Measurements from ENCODE around the gene BBX. TPM values are rescaled to one million over a fixed set of nuclear protein-coding genes. Genes with fewer than 3 reads are reported as not detected.
A peak's percentile ranks its signal among the peaks of the same experiment; 100 is the strongest.

Gene BBX
- total RNA-seq, result 93.6 TPM

DNA sequence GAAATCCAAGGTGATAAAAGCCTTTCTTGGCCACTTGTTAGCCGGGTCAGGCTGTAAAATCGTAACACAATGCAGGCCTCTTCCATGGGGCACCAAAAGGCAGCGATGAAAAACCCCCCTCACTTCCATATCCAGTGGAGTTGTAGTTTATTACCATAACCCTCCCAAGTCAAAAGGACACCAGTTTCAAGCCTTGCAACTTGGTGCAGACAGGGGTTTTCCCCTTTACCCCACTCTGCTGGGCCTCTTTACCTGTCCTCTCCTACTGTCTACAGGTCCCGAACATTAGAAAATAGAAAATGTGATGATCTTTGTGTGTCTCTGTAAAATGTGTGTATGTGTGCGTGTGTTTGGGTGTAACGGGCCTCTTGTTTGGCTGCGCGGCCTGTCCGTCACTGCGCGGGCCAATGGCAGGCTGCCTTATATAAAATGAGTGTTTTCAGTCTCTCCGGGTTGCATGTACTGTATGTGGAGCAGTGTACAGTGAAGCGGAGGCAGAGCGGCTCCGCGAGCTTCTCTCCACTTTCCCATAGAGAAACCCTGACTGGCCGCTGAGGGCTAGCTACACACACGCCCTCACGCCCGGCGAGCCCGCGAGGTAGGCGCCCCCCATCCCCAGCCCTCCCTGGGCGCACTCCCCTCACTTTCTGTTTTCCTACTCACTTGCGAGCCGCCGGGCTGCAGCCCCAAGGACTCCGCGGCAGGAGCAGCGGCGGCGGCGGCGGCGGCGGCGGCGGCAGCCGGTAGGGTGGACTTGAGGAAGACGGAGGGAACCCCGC, at the start of gene BBX:
Gene BBX (plus strand): TSS at position 453 of the 779 bp plus-strand sequence. CDS start 187,499 bp downstream, outside the sequence.
- intact Hi-C loops (cut with DNase I), result no loop called here
- peak; percentile 94 for DNase-seq (ENCODE audit: low spot score)
- peak; percentile 98 for ATAC-seq

- intact Hi-C loops (cut with DNase I), result no loop called here
- DNase-seq (ENCODE audit: low spot score) (no peak), ATAC-seq (no peak)
Observed at GRCh38 chr3:107476462-107476861, 46.3 kb upstream of the BBX start.

DNA sequence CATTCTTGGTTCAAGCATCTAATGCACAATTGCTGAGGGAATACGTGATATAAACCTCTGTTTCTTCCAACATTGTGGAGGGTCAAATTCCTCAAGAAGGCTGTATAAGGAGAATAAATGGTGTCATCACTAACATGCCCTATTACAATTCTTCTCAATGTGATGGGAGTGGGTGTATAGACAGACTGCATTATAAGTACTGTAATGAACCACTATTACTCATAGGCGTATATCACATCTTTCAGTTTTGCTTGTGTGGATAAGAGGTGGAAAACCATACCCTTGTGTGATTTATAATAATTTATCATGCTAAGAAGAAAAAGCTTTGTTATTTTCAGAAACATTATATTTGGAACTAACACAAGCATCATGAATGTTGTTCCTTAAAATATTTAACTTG, 35.3 kb upstream of the BBX start:
- ATAC-seq, result no peak
- intact Hi-C loops (cut with DNase I), result loop anchor here (1.0 kb wide), 1 partner anchor 23 kb away; no protein-coding TSS in a partner anchor
- no peak for DNase-seq (ENCODE audit: low spot score)

DNA sequence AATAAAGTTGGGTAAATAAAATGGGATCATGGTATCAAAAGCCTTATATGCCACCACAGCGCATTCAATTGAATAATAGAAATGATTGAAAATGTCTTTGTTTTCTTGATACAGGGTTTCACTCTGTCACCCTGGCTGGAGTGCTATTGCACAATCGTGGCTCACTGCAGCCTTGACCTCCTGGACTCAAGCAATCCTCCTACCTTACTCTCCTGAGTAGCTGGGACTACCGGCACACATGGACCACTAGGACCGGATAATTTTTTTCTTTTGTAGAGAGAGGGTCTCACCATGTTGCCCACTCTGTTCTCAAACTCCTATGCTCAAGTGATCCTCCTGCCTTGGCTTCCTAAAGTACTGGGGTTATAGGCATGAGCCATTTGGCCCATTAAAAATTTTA, 33.8 kb upstream of the BBX start:
- intact Hi-C loops (cut with DNase I), result no loop called here
- DNase-seq (ENCODE audit: low spot score) (no peak), ATAC-seq (no peak)

- intact Hi-C loops (cut with DNase I), result no loop called here
- no peak for DNase-seq (ENCODE audit: low spot score)
- no peak for ATAC-seq
Observed at GRCh38 chr3:107493134-107493533, 29.6 kb upstream of the BBX start.

DNA sequence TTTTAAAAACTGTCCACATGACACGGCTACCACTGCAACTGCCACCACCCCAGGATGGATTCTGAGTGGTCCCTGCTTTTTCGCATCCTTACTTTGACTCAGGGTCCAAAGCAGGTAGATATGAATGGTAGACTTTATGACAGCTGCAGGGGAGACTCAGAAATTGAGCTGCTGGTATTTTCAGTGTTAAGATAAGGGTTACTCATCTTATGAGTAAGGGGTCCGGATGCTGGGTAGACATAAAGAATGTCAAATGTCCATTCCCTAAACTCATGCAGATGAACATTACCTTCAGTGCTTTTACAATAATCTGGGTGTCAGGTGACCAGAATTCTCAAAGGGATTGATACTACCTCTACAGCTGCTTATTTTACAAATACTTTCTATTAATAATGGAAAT, 25.9 kb upstream of the BBX start:
- ATAC-seq, result no peak
- intact Hi-C loops (cut with DNase I), result no loop called here
- no peak for DNase-seq (ENCODE audit: low spot score)

- intact Hi-C loops (cut with DNase I), result no loop called here
- ATAC-seq (no peak), DNase-seq (ENCODE audit: low spot score) (no peak)
Observed at GRCh38 chr3:107498646-107499045, 24.1 kb upstream of the BBX start.

GRCh38 chr3:107506458-107506857, 16.3 kb upstream of the BBX start:
- ATAC-seq (no peak), DNase-seq (ENCODE audit: low spot score) (no peak)
- intact Hi-C loops (cut with DNase I), result no loop called here

- intact Hi-C loops (cut with DNase I), result no loop called here
- ATAC-seq, result no peak
Observed at GRCh38 chr3:107508331-107508730, 14.4 kb upstream of the BBX start.

DNA sequence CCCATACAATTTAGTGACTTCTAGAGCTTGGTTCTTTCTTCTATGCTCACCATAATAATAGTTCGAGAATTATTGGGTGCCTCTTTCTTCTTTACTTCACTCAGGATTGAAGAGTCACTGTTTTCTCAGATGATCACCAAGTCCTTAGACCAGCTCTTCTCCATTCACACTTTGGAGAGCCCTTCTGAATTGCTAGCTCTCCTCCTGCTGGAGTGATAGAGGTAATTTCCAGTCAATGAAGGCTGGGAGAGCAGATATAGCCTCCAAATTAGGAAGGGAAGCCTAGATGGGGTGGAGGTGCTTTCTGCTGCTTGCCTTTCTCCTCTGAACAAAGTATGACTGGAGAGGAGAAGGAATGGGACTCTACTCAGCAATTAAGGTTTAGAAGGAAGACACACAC, 10.7 kb upstream of the BBX start:
- no peak for DNase-seq (ENCODE audit: low spot score)
- intact Hi-C loops (cut with DNase I), result no loop called here
- ATAC-seq, result no peak

More at GRCh38 chr3:107508331-107508730, 14.4 kb upstream of the BBX start:
- no peak for DNase-seq (ENCODE audit: low spot score)

GRCh38 chr3:107514453-107514852, 8.3 kb upstream of the BBX start:
- ATAC-seq, result no peak
- intact Hi-C loops (cut with DNase I), result no loop called here
- DNase-seq (ENCODE audit: low spot score), result no peak

DNA sequence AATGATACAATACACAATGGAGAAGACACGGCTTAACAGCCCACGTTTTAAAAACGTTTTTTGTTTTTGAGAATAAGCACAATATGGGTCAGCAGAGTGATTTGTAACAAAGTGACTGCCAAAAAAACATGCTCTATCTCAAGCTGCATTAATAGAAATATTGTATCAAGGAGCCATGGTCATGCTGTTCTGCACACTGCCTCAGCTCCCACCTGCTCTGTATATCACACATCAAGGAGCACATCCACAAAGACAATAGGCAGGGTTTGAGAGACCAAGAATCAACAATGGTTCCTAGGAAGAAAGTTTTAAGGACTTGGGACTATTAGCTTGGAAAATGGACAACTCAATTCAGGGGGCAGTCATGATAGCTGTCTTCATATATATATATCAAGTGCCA, 6.3 kb upstream of the BBX start:
- no peak for DNase-seq (ENCODE audit: low spot score)
- ATAC-seq, result no peak
- intact Hi-C loops (cut with DNase I), result no loop called here

DNA sequence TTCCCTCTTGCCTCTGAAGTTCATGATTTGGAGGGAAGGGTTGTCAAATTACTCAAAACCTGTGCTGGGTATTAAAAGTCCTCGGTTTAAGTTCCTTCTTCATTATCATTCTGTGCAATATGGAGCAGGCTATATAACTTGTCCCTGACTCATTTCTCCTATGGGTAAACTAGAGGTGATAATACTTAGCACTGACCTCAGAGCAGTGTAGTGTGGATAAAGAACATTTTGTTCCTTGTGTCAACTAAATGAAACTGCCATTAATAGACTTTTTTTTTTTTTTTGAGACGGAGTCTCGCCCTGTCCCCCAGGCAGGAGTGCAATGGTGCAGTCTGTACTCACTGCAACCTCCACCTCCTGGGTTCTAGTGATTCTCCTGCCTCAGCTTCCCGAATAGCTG, 2.2 kb upstream of the BBX start:
- DNase-seq (ENCODE audit: low spot score) (no peak), ATAC-seq (no peak)
- intact Hi-C loops (cut with DNase I), result no loop called here

- intact Hi-C loops (cut with DNase I), result no loop called here
- no peak for DNase-seq (ENCODE audit: low spot score)
- ATAC-seq, result no peak
Observed at GRCh38 chr3:107521469-107522059, 1.2 kb upstream of the BBX start.

- intact Hi-C loops (cut with DNase I), result no loop called here
- ATAC-seq (peak; percentile 27), DNase-seq (ENCODE audit: low spot score) (peak; percentile 70)
Observed at GRCh38 chr3:107523289-107523538, 452 bp downstream of the BBX start.

GRCh38 chr3:107523539-107524325, 970 bp downstream of the BBX start:
- intact Hi-C loops (cut with DNase I), result no loop called here
- DNase-seq (ENCODE audit: low spot score), result peak; percentile 61

GRCh38 chr3:107524326-107524840, 1.6 kb downstream of the BBX start:
- intact Hi-C loops (cut with DNase I), result no loop called here
- DNase-seq (ENCODE audit: low spot score), result no peak
- ATAC-seq, result no peak

More at GRCh38 chr3:107523539-107524325, 970 bp downstream of the BBX start:
- peak; percentile 62 for ATAC-seq

GRCh38 chr3:107524841-107525643, 2.3 kb downstream of the BBX start:
- DNase-seq (ENCODE audit: low spot score) (peak; percentile 73), ATAC-seq (peak; percentile 14)
- intact Hi-C loops (cut with DNase I), result no loop called here

- peak; percentile 61 for DNase-seq (ENCODE audit: low spot score)
- intact Hi-C loops (cut with DNase I), result no loop called here
- ATAC-seq, result no peak
Observed at GRCh38 chr3:107525644-107526305, 3.0 kb downstream of the BBX start.

Data from sciatic nerve (tissue), 2 donors.